ENCODE data around the gene ADNP2.

The ADNP2 gene

GRCh38 chr18:80074697-80075096, 34.4 kb upstream of the ADNP2 start:
- ATAC-seq = no peak
- TF ChIP-seq ZNF70 (CRISPR knock-in tag; IDR thresholded peaks at IDR 0.05) (no peak), ZFP3 (CRISPR knock-in tag; IDR thresholded peaks at IDR 0.05) (no peak), CREB5 (CRISPR knock-in tag; IDR thresholded peaks at IDR 0.05; ENCODE audit: low read depth) (no peak), OSR1 (CRISPR knock-in tag; IDR thresholded peaks at IDR 0.05) (no peak), GLIS3 (CRISPR knock-in tag; IDR thresholded peaks at IDR 0.05) (no peak), TCF4 (CRISPR knock-in tag; IDR thresholded peaks at IDR 0.05; ENCODE audit: borderline replicate concordance) (no peak), CSDC2 (CRISPR knock-in tag; IDR thresholded peaks at IDR 0.05) (no peak), ZFP30 (CRISPR knock-in tag; IDR thresholded peaks at IDR 0.05) (no peak), RARB (CRISPR knock-in tag; IDR thresholded peaks at IDR 0.05) (no peak), PPARA (CRISPR knock-in tag; IDR thresholded peaks at IDR 0.05; ENCODE audit: borderline replicate concordance) (no peak), BACH2 (CRISPR knock-in tag; IDR thresholded peaks at IDR 0.05; ENCODE audit: borderline replicate concordance) (no peak), CSRNP3 (CRISPR knock-in tag; IDR thresholded peaks at IDR 0.05) (no peak), ZC3H10 (CRISPR knock-in tag; IDR thresholded peaks at IDR 0.05) (no peak), ESRRG (CRISPR knock-in tag; IDR thresholded peaks at IDR 0.05) (no peak), POU6F1 (CRISPR knock-in tag; IDR thresholded peaks at IDR 0.05; ENCODE audit: borderline replicate concordance, low read depth) (no peak), PATZ1 (CRISPR knock-in tag; IDR thresholded peaks at IDR 0.05; ENCODE audit: borderline replicate concordance) (no peak), TOX (CRISPR knock-in tag; IDR thresholded peaks at IDR 0.05; ENCODE audit: borderline replicate concordance) (no peak)

- ATAC-seq = no peak
- TF ChIP-seq TSHZ2 (CRISPR knock-in tag; IDR thresholded peaks at IDR 0.05) (no peak), CREB5 (CRISPR knock-in tag; IDR thresholded peaks at IDR 0.05; ENCODE audit: low read depth) (no peak), PATZ1 (CRISPR knock-in tag; IDR thresholded peaks at IDR 0.05; ENCODE audit: borderline replicate concordance) (no peak), ZNF8 (CRISPR knock-in tag; IDR thresholded peaks at IDR 0.05) (no peak), CSRNP3 (CRISPR knock-in tag; IDR thresholded peaks at IDR 0.05) (no peak), PPARA (CRISPR knock-in tag; IDR thresholded peaks at IDR 0.05; ENCODE audit: borderline replicate concordance) (no peak), SNAI2 (CRISPR knock-in tag; IDR thresholded peaks at IDR 0.05) (no peak), TOX (CRISPR knock-in tag; IDR thresholded peaks at IDR 0.05; ENCODE audit: borderline replicate concordance) (no peak), ZFP30 (CRISPR knock-in tag; IDR thresholded peaks at IDR 0.05) (no peak), ZNF565 (CRISPR knock-in tag; conservative IDR thresholded peaks at IDR 0.05; ENCODE audit: low read depth) (no peak)
Measured at GRCh38 chr18:80075940-80076339, 33.1 kb upstream of the ADNP2 start.
